DMS53 treated with DMSO at 0.1 percent for 48 hours (cell line): ENCODE results near the gene FAM110D.

ENCODE experiments used
- DNase-seq: peaks from one replicate; lab custom pipeline; 2025; ENCODE audit not compliant: unreplicated experiment; lab: John Stamatoyannopoulos, UW

FAM110D gene

DNA sequence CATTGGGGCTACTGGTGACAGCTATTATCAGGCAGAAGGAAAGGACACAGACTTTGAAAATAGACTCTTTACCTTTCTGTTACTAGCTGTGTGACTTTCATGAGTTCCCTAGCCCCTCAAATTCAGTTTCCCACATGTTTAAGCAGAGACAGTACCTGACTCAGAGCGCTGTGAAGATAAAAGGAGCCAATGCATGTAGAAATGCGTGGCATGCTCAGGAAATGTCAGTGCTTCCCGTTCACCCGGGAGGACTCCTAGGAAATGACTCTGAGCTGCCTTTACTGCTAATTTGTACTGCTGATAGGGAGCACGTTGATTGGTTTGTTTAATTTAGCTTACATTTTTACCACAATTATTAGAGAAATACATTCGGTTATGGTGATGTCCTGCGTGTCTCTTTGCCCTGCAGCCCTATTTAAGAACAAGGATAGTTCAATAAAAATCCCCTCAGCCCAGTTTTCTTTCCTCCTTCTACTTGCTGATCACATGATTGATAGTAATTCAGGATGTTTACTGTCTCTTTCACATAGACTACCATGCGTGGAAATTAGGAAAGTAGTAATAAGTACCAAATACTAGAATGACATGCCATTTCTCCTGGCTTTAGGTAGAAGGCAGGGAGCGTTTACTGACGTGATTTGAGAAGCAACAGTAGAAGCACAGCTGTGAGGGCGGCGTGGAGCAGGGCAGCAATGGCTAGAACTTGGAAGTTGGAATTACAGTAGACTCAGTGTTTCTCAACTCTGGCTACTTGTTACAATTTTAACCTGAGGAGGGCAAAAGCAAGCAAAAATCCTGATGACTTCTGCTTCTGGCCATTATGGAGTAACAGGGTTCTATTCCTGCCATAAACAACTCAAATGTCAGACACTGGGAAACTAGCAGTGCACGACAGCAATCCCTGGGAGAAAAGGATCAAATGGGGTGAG, 31.4 kb upstream of the FAM110D start:
- no peak for DNase-seq

GRCh38 chr1:26129778-26130177, 29.1 kb upstream of the FAM110D start:
- DNase-seq: no peak

- DNase-seq: no peak
These were observed 28.2 kb upstream of the FAM110D start for GRCh38 chr1:26130695-26131094.

- no peak for DNase-seq
These were observed 26.6 kb upstream of the FAM110D start for GRCh38 chr1:26132128-26132833.

- no peak for DNase-seq
These were observed 26.1 kb upstream of the FAM110D start for GRCh38 chr1:26132834-26133167.

- DNase-seq: no peak
These were observed 24.4 kb upstream of the FAM110D start for GRCh38 chr1:26134466-26134865.

DNA sequence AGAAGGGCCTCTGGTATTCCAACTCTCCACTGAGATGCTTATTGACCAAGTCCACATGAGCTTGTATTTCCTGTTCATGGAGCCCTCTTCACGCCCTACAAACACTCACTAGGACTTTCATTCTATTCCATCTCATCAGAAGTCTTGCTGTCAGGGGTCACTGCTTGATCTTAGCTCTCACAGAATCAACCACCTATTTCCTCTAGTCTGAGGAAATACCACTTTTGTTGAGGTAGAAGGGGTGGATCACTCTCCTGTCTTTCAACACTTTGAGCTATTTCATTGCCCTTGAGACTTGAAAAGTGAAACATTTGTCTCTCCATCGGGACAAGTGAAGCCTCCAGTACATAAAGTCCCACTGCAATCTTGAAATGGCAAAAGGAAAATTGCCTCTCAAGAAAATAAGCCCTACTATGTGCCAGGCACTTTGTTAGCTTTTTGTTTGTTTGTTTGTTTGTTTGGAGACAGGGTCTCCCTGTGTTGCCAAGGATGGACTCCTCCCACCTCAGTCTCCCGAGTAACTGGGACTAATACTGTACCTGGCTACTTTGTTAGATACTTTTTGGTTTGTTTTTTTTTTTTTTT, 19.8 kb upstream of the FAM110D start:
- peak; percentile 14 for DNase-seq

DNA sequence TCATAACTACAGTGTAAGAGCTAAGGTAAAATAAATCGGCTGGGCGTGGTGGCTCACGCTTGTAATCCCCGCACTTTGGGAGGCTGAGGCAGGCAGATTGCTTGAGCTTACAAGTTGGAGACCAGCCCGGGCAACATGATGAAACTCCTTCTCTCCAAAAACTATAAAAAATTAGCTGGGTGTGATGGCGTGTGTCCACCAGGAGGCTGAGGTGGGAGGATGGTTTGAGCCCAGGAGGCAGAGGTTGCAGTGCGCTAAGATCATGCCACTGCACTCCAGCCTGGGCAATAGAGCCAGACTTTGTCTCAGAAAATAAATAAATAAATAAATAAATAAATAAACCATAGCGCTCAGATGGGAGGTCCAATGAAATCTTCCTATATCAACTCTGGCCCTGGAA, 16.7 kb upstream of the FAM110D start:
- DNase-seq: no peak

DNA sequence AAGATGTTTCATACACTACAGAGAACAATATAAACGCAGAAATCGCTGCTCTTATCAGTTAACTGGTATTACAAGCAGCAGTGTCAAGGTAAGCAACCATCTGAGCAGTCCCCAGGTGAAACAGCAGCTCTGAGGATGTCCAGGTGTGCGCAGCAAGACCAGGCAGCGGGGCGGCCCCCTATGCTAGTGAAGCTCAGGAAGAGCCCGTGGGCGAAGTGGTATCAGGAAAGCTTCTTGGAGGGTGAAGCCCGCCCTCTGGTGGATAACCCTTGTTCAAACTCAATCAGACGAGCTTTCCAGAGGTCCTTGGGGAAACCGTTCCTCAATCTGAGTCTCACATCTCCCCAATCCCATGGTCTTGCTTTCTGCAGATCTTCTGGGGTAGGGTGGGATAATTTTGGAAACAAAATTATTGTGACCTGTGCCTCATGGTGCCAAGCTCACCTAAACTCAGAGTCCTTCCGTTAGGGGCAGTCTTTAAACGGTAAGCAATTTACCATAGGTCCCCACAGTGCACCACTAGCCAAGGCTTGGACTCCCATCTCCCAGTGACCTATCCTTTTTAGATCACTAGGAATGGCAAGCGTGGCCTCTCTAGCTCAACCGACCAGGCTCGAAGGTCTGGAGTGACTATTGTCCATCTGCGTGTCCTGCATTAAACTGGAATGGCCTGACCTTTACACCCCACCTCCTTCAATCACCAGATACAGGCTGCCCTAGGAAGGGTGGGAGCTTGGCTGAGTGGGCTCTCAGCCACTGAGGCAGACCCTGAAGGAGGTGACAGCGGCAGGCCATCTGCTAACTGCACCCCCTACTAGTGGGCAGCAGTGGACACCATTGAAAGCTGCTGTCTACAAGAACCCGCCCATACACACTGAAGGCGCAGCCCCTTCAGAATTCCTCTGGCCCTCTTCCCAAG, 13.6 kb upstream of the FAM110D start:
- peak; percentile 92 for DNase-seq

- no peak for DNase-seq
These were observed 13.0 kb upstream of the FAM110D start for GRCh38 chr1:26145960-26146294.

- no peak for DNase-seq
These were observed 10.0 kb upstream of the FAM110D start for GRCh38 chr1:26148887-26149286.

DNA sequence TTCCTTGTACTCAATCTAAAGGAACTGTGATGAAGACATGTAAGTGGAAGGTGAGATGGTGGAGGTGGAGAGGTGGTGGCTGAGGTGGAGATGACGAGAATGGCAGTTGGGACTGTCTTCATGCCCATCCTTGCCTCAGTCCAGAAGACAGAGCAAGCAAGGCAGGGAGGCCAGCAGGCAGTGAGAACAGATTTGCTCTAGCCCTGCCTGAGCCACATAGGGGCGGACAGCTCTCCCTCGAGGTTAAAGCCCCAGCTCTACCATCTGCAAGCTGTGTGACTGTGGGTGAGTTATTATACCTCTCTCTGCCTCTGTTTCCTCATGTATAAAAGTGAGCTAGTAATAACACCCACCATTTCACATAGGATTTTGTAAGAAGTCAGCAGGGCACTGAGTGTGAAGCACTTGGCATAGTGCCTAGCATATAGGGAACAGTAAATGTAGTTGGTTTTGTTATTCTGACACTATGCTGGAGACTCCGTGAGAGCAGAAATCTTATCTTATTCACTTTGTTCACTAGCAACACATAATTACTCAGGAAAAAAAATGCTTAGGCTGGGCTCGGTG, 4.8 kb upstream of the FAM110D start:
- no peak for DNase-seq

DNA sequence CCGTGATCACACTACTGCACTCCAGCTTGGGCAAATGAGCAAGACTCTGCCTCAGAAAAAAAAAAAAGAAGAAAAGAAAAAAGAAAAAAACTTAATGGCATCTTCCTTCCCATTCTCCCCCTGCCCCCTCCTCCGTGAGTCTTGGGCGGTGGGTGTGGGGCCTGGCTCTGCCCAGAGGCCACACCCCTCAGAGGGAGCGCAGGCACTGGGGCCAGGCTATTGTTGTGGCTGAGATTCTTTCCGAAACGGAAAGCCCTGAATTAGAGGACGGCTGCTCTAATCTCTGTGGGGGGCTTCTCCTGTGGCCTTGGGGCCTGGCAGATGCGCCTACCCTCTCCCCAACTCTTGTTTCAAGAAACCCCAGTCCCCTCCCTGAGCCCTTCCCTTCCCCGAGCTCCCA, 4.1 kb upstream of the FAM110D start:
- DNase-seq: no peak

GRCh38 chr1:26155370-26156284, 3.3 kb upstream of the FAM110D start:
- DNase-seq: no peak

DNA sequence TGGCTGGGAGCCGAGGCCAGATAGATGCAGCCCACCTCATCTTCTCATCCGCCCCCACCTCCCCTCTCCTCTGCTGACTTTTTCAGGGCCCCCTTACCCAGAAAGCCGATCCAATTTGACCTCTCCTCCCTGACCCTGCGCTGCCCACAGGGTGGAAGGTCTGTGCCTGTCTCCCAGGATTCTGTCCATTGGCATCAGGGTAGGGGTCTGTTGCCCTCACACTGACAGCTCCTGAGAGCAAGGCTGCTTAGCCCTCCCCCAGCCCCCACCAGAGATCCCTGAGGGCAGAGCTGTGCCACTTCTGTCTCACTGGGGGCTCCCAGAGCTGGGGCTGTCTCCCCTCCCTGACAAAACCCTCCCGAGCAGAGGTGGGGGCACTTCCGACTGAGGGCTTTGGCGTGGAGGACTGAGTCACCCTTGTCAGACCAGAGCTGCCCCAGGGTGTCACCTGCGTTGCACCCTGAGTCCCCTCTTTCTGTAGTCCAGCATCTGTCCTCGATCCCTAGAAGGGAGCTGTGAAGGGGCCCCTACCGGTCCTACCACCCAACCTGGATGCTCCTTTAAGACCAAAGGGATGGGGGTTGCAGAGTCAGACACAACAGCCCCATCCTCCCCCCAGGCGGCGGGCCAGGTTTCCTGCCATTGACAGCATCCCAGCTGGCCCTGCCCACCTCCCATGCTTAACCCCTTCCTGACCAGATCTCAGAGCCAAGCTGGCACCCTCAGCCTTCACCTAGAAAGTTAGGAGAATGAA, 2.4 kb upstream of the FAM110D start:
- DNase-seq: no peak

DNA sequence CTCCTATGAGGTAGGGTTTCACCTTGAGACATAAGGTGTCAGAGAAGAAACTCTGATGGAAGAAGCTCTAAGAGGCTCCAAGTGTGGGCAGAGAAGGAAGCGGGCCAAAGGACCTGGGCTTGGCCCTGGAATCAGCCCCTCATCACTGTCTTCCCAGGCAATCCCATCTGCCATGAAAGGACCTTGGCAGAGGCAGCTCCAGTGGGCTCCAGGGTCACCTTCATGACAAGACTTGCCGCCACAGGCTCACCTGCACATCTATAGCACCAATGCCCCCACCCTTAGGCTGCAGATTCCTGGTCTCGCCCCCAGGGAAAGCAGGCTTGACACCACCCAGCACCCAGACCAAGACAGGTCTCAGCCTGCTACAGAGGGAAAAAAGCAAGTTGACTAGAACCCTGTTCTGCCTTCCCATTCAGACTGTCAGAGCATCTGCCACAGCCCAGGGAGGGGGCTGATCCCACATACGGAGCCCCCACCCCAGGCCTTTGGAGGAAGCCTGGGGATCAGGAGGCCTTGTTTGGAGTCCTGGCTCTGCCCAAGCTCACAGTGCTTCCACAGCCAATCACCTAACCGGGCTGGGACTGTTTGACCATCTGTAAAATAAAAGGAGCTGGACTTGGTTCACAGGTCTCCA, 490 bp upstream of the FAM110D start:
- DNase-seq: no peak

DNA sequence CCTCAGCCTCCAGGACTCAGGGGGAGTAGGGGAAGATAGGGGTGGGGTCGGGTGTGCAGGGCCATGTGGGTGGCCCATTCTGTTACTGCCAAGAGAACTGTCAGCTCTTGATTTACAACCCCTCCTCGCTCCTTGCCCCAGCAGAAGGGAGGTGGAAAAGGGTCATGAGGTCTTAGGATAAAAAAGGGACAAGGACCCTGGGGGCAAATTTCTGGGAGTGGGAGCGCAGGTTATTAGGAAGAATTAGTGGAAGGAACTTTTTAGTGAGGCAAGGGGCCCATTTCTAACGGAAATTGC, 812 bp downstream of the FAM110D start:
- no peak for DNase-seq

- no peak for DNase-seq
These were observed 1.9 kb downstream of the FAM110D start for GRCh38 chr1:26160527-26161414.
